Natural killer cell (primary cell): ENCODE results near the gene SLC5A2. TPM values are rescaled to one million over a fixed set of nuclear protein-coding genes. Genes with fewer than 3 reads are reported as not detected.

Experiments used
- ATAC-seq, 3 donors: fragments of 150-1000 bp in 2 of 3; fragments of 200-7000 bp in 1 of 3; cut with Tn5 transposase; 1 replicate in 1 of 3; 2 replicates in 2 of 3; pipeline ENCODE4 v1.10.0; 2021; ENCODE audit warnings: mild to moderate bottlenecking in 2 of 3, moderate library complexity in 2 of 3
- DNase-seq, 2 donors: peaks; one replicate each; pipeline versions ENCODE4 v3.0.0 to v3.0.0-alpha.2; 2013 to 2021; ENCODE audit warnings: mixed read lengths in 1 of 2
- H3K27ac ChIP-seq: one replicate; pipeline ENCODE4 v1.5.1; 2013; ENCODE audit warnings: mild to moderate bottlenecking, low read length
- H3K27me3 ChIP-seq: one replicate; pipeline ENCODE4 v1.6.1; 2013; ENCODE audit warnings: low read length; ENCODE audit not compliant: control insufficient read depth, insufficient read depth
- H3K36me3 ChIP-seq: one replicate; pipeline ENCODE4 v1.6.1; 2013; ENCODE audit warnings: low read length; ENCODE audit not compliant: control insufficient read depth, insufficient read depth
- H3K4me1 ChIP-seq: one replicate; pipeline ENCODE4 v1.6.1; 2013; ENCODE audit warnings: low read length; ENCODE audit not compliant: control insufficient read depth, insufficient read depth
- H3K4me3 ChIP-seq: one replicate; pipeline ENCODE4 v1.5.1; 2013; ENCODE audit warnings: low read length
- H3K9me3 ChIP-seq: one replicate; pipeline ENCODE4 v1.6.1; 2013; ENCODE audit warnings: low read length; ENCODE audit not compliant: control insufficient read depth, insufficient read depth
- H3K27ac Mint-ChIP-seq, 2 donors: one replicate each; pipeline ENCODE4 v1.8.0; 2022; ENCODE audit warnings: mild to moderate bottlenecking in 2 of 2, mixed read lengths in 2 of 2, moderate library complexity in 1 of 2
- H3K27me3 Mint-ChIP-seq, 2 donors: one replicate each; pipeline ENCODE4 v1.8.0; 2022; ENCODE audit warnings: low read depth in 2 of 2, mixed read lengths in 2 of 2
- H3K36me3 Mint-ChIP-seq: one replicate; pipeline ENCODE4 v1.8.0; 2022; ENCODE audit warnings: mixed read lengths
- H3K4me1 Mint-ChIP-seq, 2 donors: one replicate each; pipeline ENCODE4 v1.8.0; 2022; ENCODE audit warnings: mixed read lengths in 2 of 2
- H3K4me3 Mint-ChIP-seq: one replicate; pipeline ENCODE4 v1.8.0; 2022; ENCODE audit warnings: mild to moderate bottlenecking, moderate library complexity, mixed read lengths
- H3K9me3 Mint-ChIP-seq, 2 donors: one replicate each; pipeline ENCODE4 v1.8.0; 2022; ENCODE audit warnings: mixed read lengths in 2 of 2
- WGBS: methylation state at CpG from one replicate; pipeline ENCODE4 v1.1.7; 2013; ENCODE audit warnings: missing lambda C conversion rate; ENCODE audit not compliant: insufficient coverage; 5-methylcytosine and 5-hydroxymethylcytosine counted together
- intact Hi-C: fragments of 100-400 bp; cut with micrococcal nuclease; formaldehyde crosslinking; loops from one replicate; pipeline ENCODE4 v1.14.2; 2022
- total RNA-seq, 4 donors: library from RNA; stranded (reverse); fragments of 120-200 nt in 1 of 4; gene quantifications; one replicate each; pipeline versions ENCODE4 v1.2.3 to v1.2.4, GENCODE V29; 2013 to 2022
- TF ChIP-seq, protein P1 (sequence below): fragments of 200-600 bp; IDR thresholded peaks from one replicate; pipeline ENCODE4 v1.8.0; 2022; ENCODE audit warnings: antibody characterized with exemption

SLC5A2 gene
- total RNA-seq, 3 donors from 2014 or later (not counting 1 experiment from before 2014, with no cell fraction given) = 0.20 to 0.96 TPM; not detected in 1

DNA sequence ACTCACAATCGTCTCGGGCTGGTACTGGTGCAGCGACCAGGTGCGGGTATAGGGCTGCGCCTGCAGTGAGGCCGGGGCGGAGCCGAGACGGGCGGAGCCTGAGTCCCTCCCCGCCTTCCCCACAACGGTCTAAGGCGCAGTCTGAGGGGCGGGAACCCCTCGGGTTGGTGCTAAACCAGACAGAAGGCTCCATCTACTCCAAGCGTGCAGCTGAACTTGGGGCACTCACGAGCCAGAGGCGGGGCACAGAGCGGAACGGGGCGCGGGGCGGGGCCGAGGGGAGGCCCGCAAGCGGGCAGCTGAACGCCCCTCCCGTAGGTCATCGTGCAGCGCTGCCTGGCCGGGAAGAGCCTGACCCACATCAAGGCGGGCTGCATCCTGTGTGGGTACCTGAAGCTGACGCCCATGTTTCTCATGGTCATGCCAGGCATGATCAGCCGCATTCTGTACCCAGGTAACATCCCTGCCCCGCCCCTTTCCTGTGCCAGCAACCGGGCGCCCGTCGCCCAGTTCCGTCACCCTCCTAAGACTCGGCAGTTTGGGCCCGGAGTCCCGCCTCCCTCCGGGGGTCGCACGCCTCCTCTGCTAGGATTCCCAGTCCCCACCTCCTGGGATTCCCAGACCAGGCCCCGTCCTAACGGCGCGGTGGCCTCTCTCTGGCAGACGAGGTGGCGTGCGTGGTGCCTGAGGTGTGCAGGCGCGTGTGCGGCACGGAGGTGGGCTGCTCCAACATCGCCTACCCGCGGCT is 5.0 kb downstream of the SLC5A2 start:
- no peak overlapping the region for H3K27ac ChIP-seq

DNA sequence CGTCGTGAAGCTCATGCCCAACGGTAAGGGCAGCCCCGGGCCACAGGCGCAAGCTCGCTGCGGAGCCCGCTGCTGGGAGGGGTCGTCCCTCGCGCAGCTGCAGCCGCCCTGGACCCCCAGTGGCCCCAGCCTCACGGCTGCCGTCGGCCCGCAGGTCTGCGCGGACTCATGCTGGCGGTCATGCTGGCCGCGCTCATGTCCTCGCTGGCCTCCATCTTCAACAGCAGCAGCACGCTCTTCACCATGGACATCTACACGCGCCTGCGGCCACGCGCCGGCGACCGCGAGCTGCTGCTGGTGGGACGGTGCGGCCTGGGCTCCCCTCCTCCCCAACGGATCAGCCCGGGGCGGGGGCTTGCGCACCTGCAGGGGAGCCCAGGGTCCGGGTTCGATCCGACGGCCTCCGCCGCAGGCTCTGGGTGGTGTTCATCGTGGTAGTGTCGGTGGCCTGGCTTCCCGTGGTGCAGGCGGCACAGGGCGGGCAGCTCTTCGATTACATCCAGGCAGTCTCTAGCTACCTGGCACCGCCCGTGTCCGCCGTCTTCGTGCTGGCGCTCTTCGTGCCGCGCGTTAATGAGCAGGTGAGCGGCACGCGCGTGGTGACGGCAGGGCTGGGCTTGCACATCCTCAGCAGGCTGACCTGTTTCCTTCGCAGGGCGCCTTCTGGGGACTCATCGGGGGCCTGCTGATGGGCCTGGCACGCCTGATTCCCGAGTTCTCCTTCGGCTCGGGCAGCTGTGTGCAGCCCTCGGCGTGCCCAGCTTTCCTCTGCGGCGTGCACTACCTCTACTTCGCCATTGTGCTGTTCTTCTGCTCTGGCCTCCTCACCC is 5.8 kb downstream of the SLC5A2 start:
- H3K4me3 Mint-ChIP-seq = peak overlapping the region; percentile 89
- H3K27ac ChIP-seq = no peak overlapping the region
- DNase-seq (peak in 1 of 2 donors; percentile 42), ATAC-seq (no peak)
- WGBS = 72% methylated on average over 77 of the region's 77 CpGs
- H3K36me3 ChIP-seq = peaks cover 6% of the 10 kb centered on the region
- no peak overlapping the region for H3K27ac Mint-ChIP-seq
- H3K27me3 ChIP-seq = no peaks in the 10 kb centered on the region
- H3K4me3 ChIP-seq = peak overlapping the region; percentile 51
- no peaks in the 10 kb centered on the region for H3K36me3 Mint-ChIP-seq
- intact Hi-C loops = no loop called here
- peaks cover 19% of the 10 kb centered on the region for H3K4me1 ChIP-seq
- no peaks in the 10 kb centered on the region for H3K9me3 ChIP-seq
- H3K27me3 Mint-ChIP-seq = peaks cover 6 to 10% of the 10 kb centered on the region in 2 donors
- no peaks in the 10 kb centered on the region for H3K9me3 Mint-ChIP-seq
- peaks cover 7% of the 10 kb centered on the region in 2 donors for H3K4me1 Mint-ChIP-seq
- TF ChIP-seq, protein P1, sequence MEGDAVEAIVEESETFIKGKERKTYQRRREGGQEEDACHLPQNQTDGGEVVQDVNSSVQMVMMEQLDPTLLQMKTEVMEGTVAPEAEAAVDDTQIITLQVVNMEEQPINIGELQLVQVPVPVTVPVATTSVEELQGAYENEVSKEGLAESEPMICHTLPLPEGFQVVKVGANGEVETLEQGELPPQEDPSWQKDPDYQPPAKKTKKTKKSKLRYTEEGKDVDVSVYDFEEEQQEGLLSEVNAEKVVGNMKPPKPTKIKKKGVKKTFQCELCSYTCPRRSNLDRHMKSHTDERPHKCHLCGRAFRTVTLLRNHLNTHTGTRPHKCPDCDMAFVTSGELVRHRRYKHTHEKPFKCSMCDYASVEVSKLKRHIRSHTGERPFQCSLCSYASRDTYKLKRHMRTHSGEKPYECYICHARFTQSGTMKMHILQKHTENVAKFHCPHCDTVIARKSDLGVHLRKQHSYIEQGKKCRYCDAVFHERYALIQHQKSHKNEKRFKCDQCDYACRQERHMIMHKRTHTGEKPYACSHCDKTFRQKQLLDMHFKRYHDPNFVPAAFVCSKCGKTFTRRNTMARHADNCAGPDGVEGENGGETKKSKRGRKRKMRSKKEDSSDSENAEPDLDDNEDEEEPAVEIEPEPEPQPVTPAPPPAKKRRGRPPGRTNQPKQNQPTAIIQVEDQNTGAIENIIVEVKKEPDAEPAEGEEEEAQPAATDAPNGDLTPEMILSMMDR = no peak

More for the DNA sequence above, 5.0 kb downstream of the SLC5A2 start:
- H3K27me3 ChIP-seq = no peaks in the 10 kb centered on the region
- H3K9me3 Mint-ChIP-seq = no peaks in the 10 kb centered on the region
- H3K4me3 Mint-ChIP-seq = peak overlapping the region; percentile 89
- no peaks in the 10 kb centered on the region for H3K9me3 ChIP-seq
- peaks cover 19% of the 10 kb centered on the region for H3K4me1 ChIP-seq
- peaks cover 6 to 10% of the 10 kb centered on the region in 2 donors for H3K27me3 Mint-ChIP-seq
- TF ChIP-seq, protein P1 = no peak
- DNase-seq (peak; percentile 51 to 89), ATAC-seq (peak; percentile 85 to 90 (median 88))
- intact Hi-C loops = no loop called here
- H3K27ac Mint-ChIP-seq = no peak overlapping the region
- H3K36me3 ChIP-seq = peaks cover 5% of the 10 kb centered on the region
- H3K36me3 Mint-ChIP-seq = no peaks in the 10 kb centered on the region
- peaks cover 7% of the 10 kb centered on the region in 2 donors for H3K4me1 Mint-ChIP-seq
- H3K4me3 ChIP-seq = peak overlapping the region; percentile 51
- 2% methylated on average over 60 of the region's 60 CpGs for WGBS

DNA sequence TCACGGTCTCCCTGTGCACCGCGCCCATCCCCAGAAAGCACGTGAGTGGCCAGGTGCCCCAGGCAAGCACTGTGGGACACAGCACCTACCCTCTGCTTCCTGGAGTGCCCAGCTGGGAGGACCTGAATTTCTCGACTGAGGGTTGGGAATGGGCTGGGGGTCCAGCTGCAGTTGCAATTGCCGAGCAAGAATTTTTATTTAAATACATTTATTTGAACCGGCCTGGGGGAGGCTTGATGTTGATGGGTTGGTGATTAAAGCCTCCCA is 6.3 kb downstream of the SLC5A2 start:
- no peak for DNase-seq
- Mint-ChIP-seq H3K36me3 (no peaks in the 10 kb centered on the region), H3K9me3 (no peaks in the 10 kb centered on the region), H3K27ac (no peak overlapping the region), H3K27me3 (peaks cover 6 to 10% of the 10 kb centered on the region in 2 donors), H3K4me3 (peak overlapping the region; percentile 66), H3K4me1 (peaks cover 7% of the 10 kb centered on the region in 2 donors)
- Histone ChIP-seq H3K27me3 (no peaks in the 10 kb centered on the region), H3K36me3 (peaks cover 6% of the 10 kb centered on the region), H3K9me3 (no peaks in the 10 kb centered on the region), H3K4me1 (peaks cover 19% of the 10 kb centered on the region), H3K4me3 (no peak overlapping the region), H3K27ac (no peak overlapping the region)
- no peak for ATAC-seq
- 95% methylated on average over 7 of the region's 7 CpGs for WGBS
- TF ChIP-seq, protein P1 = no peak
- intact Hi-C loops = no loop called here
